ENCODE data around the gene PRKCE. TPM values are rescaled to one million over a fixed set of nuclear protein-coding genes. Genes with fewer than 3 reads are reported as not detected.

Gene PRKCE
- total RNA-seq, 1 donor from 2014 or later: 39.6 TPM

DNA sequence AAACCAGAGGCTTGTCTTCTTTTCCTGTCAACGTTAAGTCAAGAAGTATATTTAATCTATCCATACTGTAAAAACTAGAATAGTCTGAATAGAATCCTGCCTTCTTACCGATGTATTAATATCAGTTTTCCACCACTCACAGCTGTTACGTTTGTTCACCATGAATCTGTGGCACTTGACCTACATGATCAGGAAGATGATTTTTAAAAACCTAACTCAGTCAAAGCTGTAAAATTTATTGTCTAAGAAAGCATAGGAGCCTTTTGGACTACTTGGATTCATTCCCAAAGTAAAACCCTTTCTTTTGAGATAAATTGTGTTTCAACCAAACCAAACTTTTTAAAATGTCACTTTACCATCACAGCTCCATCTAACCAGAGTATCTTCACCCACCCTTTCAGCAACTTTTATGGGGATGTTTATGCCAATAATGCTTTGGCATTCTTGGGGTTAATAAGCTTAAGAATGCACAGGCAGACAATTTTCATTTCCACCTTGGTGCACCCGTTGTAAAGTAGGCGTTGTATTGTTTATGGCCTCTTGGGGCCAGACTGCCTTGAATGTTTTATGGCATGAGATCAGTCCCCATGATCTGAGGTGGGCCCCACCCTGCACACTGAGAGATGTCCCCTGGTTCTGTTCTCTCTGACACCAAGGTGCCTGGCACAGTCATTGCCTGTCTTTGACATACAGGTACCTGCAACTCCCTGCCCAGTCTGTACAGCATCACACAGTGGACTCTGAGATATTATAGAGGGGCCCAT, 469.5 kb downstream of the PRKCE start:
- no peak for DNase-seq (ENCODE audit: extremely low read depth, low read depth, low spot score)

DNA sequence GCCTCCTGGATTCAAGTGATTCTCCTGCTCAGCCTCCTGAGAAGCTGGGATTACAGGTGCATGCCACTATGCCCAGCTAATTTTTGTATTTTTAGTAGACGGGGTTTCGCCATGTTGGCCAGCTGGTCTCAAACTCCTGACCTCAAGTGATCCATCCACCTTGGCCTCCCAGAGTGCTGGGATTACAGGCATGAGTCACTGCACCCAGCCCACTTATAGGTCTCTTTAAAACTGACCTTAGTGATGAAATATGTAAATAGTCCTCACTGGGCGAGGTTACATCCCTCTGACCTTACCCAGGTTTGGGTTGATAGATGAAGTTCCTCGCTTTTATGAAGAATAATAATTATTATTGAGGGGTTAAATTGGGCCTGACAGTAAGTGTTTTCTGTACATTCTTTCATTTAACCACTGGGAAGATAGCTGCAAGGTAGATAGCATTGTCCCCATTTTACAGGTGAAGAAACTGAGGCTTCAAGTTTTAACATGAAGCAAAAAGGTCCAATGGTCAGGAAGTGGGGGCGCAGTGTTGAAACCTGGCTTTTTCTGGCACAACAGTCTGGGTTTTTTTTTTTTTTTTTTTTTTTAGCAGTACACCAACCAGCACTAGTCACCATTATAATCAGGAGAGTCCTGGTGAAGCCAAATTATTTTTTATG, 471.0 kb downstream of the PRKCE start:
- no peak for DNase-seq (ENCODE audit: extremely low read depth, low read depth, low spot score)

DNA sequence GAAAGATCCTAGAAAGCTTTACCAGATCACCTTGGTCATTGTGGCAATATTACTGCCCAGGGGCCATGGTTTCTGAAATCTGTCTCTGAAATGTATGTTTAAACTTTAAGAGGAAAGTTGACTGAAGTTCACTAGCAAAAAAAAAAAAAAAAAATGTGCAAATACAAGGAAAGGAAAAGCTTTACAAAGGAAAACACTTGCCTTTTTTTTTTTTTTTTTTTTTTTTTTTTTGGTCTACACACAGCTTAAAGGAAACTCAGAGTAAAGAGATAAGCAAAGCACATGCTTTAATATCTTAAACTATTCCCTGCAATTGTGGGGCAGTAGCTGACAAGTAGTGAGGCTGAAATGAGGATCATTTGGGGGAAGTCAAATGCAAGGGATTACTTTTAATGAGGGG, 471.5 kb downstream of the PRKCE start:
- no peak for DNase-seq (ENCODE audit: extremely low read depth, low read depth, low spot score)

DNA sequence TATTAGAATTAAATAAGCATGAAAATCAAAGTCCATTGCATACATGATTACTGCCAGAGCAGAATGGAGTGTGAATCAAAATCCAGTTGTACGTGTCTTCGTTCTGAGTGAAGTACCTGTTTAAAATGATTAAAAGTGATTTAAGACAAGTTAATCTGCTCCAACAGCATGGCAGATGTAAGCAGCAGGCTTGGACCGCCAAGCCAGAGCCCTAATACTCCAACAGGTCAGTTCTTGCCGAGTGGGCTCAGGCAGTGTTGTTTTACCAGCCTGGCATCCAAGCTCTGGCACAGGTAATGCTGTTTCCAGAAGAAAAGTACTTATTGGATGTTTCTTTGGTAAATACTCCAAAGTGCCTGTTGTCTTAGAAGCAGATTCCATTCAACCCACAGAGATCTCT, 474.3 kb downstream of the PRKCE start:
- no peak for DNase-seq (ENCODE audit: extremely low read depth, low read depth, low spot score)

DNA sequence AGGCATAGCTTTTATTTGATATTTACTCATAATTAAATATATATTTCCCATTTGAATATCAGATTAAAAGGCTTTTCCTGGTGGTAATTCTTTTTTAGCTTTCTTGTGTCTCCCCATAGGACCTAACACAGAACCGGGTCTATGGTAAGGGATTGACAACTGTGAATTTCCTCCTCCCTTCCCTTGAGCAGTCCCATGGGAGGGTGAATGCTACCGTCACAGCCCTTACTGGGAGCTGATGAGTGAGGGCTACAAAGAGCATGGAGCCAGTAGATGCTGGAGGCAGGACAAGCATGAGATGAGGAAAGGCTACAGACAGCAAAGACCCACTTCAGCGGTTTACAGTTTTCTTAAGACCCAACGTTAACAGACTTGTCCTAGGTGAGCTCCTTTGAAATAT, 475.1 kb downstream of the PRKCE start:
- DNase-seq (ENCODE audit: extremely low read depth, low read depth, low spot score): no peak

DNA sequence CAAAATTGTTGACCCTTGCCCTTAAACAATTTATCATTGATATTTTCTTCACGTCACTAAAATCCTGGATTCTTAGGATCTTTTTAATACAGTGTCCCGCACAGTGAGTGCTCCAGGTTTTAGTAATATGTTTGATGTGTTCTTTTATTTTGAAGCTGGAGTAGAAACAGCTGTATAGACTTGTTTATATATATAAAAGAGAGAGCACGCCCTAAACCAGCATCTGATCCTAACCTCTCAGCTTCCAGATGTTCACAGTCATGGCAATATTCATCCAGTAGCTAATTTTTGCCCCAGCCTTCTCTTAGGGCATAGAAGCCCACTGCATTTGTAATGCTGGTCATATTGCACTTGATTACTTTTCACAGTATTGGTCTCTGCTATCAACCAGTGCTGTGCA, 475.7 kb downstream of the PRKCE start:
- no peak for DNase-seq (ENCODE audit: extremely low read depth, low read depth, low spot score)

DNA sequence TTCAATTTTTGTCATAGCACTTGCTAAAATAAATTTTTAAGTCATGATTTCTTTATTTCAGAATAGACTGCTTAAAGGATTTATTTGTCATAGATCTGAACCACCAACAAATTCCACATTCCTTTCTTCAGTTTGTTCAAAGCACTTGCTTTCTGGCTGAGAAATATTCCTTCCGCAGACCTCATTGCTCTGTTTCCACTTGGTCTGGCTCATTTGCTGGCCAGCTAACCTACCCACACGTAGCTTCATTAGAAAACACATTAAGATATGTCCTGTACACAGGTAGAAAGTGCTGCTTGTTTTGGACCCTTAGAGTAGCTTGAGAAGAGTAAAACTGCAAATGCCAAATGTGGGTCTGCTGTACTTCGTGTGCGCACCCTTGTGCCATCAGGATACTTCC, 479.0 kb downstream of the PRKCE start:
- no peak for DNase-seq (ENCODE audit: extremely low read depth, low read depth, low spot score)

DNA sequence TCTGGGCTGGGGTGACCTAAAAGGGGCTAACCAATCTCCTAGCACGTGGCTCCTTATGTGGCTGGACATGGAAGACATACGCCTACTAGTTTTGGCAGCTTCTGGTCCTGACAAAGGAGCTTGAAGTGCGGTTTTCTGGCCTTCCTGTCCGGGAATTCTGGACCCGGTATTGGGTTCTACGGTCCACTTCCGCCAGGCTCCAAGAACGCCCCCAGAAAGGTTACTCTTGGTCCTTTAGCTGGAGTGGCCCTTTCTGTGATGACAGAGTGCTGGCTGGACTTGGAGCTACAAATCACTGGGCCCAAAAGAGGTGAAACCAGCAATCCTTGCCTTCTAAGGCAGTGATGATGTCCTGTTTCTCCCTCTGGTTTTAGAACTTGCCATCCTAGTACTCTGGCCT, 481.5 kb downstream of the PRKCE start:
- DNase-seq (ENCODE audit: extremely low read depth, low read depth, low spot score): no peak

DNA sequence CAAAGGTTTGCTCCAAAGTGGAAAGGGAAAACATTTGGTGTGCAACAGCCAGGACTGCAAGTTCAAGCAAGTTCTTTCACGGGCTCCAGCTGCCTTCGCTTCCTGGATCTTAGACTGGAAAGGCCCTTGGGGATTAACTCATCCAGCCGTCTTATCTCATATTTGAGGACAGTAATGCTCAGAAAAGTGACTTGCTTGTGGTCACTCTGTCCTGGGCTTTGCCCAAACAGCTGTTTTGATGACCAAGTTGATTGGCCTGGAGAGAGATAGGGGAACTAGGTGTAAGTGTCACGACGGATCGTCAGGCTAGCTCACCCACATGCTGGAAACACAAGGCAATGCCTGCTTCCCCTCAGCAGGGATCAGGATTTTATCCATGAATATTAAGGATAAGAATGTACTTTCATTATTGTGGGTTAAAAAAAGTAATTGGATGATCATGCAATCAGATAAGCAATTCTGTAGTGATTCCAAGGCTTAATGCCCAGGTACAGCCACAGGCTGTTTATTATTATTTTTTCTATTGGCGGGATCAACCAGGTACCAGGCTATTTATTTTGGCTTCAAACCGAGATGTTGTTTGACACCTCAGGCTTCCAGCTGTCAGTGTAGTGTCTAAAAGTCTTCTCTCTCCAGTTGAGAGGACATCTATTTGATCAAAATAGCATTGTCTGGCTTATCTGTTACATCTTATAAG, 483.2 kb downstream of the PRKCE start:
- DNase-seq (ENCODE audit: extremely low read depth, low read depth, low spot score): no peak

DNA sequence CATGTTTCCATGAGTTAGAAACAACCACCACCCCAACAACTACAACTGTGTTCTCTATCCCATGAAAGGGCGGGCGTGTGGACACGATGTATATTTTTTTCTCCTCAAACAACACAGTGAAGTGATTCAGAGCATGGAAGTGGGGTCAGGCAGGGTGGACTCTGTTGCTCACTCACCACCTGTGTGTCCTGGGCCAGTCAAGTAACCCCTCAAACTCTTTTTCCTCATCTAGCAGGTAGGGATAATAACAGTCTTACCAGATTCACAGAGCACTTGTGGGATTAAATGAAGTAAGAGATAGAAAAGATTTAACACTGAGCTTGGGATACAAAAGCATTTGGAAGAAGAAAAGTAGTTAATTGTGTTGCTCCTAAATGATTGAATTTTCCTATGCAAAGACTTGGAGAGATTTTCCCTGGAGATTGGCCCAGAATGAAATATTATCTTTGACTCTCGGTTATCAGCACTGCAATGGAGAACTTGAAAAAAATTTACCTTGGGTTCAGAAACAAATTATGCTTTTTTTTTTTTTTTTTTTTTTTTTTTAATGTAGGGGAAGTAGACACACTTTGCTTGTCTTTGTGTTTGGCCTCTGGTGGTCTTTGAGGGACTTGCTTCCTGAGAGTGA, 483.9 kb downstream of the PRKCE start:
- no peak for DNase-seq (ENCODE audit: extremely low read depth, low read depth, low spot score)

DNA sequence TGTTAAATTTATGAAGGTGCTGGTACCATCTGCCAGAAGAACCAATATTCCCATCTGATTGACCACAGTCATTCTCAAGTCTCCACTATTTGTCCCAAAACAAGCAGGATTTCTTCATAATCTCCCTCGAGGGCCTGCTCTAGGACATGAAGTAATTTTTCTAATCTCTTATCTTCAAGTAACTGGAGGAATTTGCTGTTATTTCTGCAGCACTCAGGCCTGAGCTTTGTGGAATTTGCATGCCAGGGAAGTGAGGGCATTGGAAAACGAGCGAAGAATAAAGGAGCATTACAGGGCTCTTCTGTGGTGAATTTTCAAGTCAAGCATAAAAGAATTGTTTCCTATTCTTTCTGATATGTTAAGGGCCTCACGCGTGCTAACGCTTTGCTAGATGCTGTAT, 484.5 kb downstream of the PRKCE start:
- no peak for DNase-seq (ENCODE audit: extremely low read depth, low read depth, low spot score)

DNA sequence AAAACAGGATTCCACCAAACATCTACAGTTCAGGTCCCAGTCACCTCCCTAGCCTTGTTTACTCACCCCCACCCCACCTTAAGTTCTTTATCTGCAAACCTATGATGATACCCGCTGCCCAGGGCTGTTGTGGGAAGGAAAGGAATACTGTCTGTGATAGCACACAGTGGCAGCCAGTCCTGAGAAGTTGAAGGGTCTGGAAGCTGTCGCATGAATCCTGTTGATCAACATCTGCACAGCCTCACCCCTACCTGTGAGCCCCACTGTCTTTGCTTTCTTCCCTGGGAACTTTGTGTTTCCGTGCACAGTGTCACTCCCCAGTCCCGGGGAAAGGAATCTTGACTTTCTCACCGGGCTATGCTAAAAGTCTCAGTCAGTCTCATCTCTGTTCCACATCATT, 485.0 kb downstream of the PRKCE start:
- no peak for DNase-seq (ENCODE audit: extremely low read depth, low read depth, low spot score)

DNA sequence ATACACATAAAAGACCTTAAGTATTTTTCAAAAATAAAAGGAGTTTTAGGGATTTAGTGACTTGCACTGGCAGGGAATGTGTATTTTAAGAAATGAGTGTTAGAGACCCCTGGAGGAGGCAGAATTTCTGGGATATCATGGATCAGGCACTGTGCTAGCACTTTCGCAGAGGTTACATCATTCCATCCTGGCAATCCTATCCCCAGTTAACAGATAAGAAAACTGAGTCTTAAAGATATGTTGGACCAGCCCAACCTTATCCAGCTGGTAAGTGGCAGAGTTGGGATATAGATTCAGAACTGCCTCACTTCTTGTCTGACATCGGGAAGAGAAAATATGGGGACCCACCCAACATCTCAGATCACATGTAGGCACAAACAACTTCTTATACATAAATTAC, 485.5 kb downstream of the PRKCE start:
- no peak for DNase-seq (ENCODE audit: extremely low read depth, low read depth, low spot score)

DNA sequence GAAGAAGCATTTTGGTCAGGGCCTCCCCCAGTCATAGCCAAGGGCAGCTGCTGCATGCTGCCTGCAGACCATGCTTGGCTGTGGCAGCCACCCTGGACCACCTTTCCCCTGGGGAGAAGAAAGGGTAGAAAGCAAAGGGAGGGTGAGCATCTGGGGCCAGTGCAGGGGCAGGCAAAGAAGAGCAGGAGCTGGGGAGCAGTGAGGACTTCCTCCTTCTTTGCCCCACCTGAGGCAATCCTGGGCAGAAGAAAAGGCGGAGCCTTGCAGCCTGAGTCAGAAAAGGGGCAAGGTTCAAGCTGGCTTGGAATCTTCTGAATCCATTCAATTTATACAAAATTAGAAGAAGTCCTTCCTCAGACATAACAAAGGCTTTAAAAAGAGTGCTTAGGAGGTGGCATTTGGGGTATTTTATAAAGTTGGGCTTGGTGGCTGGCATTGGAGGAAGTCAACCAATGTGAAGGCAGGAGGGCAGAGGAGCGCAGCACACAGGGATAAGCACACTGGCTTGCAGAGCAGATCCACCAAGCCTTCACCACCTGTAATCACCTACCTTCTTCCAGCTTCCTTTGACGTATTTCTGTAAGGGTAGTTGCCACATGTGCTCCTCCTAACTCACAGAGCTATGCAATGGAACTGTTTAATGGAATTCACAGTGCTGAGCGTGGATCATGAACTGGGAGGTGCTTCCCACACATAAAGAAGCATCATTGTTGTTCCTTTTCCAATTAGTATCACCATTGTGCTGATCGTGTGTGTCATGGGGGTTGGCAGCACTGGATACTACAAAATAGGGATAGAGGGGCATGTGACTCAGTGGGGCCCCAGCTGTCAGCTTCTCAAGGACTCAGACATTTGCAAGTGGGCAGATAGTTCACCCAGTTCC, 491.3 kb downstream of the PRKCE start:
- no peak for DNase-seq (ENCODE audit: extremely low read depth, low read depth, low spot score)

DNA sequence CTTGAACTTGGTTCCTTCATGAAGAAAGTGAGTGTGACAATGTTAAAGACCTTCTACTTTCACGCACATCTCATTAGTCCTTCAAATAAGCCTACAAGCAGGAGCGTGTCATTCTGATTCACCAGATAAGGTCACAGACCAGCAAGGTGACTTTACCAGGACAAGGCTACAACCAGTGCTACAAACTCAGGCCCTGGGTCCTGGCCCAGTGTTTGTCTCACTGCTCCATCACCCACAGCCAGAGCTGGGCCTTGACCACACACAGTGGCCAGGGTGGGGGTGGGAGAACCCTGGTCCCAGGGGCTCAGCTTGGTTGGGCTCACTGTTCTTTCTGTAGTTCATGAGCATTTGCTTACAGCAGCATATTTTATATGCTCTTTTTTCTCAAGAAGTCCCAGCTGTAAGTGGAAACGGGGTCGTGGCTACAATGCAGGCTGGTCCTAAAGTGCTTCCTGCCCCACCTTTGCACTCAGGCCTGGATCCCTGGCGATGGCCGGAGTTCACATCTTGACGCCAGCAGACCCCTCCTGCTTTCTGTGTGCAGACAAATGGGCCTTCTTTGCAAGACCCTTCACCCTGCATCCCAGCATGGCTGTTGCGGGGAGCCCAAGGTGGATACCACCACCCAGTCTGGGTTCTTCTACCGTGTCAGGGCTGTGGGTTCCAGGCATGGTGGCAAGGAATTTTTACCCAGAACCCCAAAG, 492.1 kb downstream of the PRKCE start:
- DNase-seq (ENCODE audit: extremely low read depth, low read depth, low spot score): no peak

DNA sequence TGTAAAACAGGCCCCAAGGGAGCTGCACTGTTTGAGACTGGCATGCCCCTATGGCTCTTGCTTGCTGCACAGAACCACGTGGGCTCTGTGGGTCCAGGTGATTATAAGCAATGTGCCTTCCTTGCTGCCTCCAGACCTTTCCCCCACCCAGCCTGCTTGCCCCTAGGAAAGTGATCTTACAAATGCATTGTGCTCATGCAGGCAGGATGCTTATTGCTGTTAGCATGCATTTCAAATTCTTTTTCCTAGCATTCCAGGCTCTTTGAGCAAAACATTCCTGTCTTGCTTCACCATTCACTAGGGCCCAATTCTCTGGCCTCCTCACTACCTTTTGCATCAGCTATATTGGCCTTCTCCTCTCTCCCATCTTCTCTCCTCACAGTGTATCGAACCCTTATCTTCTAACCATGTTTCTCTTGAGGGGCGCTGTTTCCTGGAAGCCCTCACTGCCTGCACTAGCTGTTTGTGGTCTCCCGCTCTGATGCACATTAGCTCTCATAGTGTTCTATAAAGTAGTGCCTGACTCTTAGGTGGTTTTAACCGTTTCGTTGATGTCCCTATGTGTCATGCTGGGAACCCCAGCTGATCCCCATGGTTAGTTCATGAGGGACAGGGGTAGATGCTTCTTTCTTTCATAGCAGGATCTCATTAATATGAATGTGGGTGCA, 492.8 kb downstream of the PRKCE start:
- no peak for DNase-seq (ENCODE audit: extremely low read depth, low read depth, low spot score)

DNA sequence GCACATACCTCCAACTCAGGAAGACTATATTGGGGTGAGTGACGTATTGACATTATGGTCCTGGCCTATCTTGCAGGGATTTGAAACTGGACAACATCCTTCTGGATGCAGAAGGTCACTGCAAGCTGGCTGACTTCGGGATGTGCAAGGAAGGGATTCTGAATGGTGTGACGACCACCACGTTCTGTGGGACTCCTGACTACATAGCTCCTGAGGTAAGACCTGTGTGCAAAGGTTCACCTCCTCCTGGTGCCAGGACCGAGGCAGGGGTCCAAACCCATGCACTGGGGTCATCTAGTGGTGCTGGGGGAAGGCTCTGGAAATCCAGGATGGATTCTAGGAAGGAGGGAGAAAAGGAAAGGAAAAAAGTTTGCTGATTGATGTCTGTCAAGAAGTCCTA, 493.5 kb downstream of the PRKCE start:
- DNase-seq (ENCODE audit: extremely low read depth, low read depth, low spot score): no peak

DNA sequence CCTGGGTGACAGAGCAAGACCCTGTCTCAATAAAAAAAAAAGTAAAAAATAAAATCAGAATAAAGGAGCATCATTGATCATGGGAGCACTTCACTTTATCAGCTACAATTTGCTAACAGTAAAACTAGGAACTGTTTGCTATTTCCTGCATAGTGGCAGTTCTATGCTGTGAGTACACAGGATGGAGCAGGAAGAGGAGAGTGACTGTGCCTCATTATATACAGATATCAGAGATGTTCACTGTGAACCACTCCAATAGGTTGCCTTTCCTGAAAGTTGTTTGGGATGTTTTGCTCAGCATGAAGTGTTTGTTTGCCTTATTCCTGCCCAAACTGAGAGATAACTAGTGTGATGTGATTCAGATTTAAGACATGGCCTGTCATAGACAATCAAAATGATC, 494.4 kb downstream of the PRKCE start:
- no peak for DNase-seq (ENCODE audit: extremely low read depth, low read depth, low spot score)

DNA sequence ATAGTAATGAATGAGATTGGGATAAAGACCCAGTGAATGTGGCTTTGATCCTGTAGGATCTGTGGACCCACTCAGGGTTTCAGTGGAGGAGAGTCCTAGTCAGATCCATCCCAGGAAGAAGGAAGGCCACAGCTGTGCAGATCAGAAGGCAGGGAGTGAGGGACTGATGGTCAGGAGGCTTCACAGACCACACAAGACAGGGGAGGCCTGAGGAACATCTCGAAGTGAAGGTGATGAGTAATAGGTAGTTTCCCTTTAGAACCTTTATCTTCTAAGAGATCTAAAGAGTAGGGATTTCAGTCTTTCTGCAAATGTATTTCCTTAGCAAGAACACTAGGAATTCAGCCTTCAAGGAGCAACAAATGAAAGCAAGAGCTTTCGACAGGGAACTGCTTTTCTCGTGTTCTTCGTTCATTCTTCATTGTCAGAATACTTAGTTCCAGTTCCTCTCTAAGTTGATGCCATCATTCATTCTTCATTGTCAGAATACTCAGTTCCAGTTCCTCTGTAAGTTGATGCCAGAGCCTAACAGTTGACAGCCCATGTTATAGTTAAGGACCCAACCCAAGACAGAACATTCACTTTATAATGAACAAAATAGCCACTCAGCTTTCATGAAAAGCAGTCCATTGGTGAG, 495.5 kb downstream of the PRKCE start:
- DNase-seq (ENCODE audit: extremely low read depth, low read depth, low spot score): no peak
